Glutamatergic neuron (in vitro differentiated cells): ENCODE results near the gene PKHD1. TPM values are rescaled to one million over a fixed set of nuclear protein-coding genes. Genes with fewer than 3 reads are reported as not detected.

Experiments
- DNase-seq: peaks from one replicate; pipeline ENCODE4 v3.0.0; 2022
- H3K27ac Mint-ChIP-seq: one replicate; pipeline ENCODE4 v1.8.0; 2020; ENCODE audit warnings: mild to moderate bottlenecking, mixed read lengths, inconsistent platforms; ENCODE audit not compliant: unreplicated experiment
- H3K27me3 Mint-ChIP-seq: one replicate; pipeline ENCODE4 v1.8.0; 2020; ENCODE audit warnings: mild to moderate bottlenecking, moderate library complexity, mixed read lengths, inconsistent platforms; ENCODE audit not compliant: unreplicated experiment
- H3K36me3 Mint-ChIP-seq: one replicate; pipeline ENCODE4 v1.8.0; 2020; ENCODE audit warnings: mild to moderate bottlenecking, mixed read lengths, inconsistent platforms; ENCODE audit not compliant: unreplicated experiment
- H3K4me1 Mint-ChIP-seq: one replicate; pipeline ENCODE4 v1.8.0; 2020; ENCODE audit warnings: mild to moderate bottlenecking, low read depth, mixed read lengths, inconsistent platforms; ENCODE audit not compliant: unreplicated experiment
- H3K4me3 Mint-ChIP-seq: one replicate; pipeline ENCODE4 v1.8.0; 2020; ENCODE audit warnings: mild to moderate bottlenecking, mixed read lengths, inconsistent platforms; ENCODE audit not compliant: unreplicated experiment
- H3K9me3 Mint-ChIP-seq: one replicate; pipeline ENCODE4 v1.8.0; 2020; ENCODE audit warnings: mild to moderate bottlenecking, moderate library complexity, mixed read lengths, inconsistent platforms; ENCODE audit not compliant: unreplicated experiment
- total RNA-seq: library from RNA; stranded (reverse); fragmentation: NEBNext Ultra II Directional; extraction: Animal tissue kit (Norgen Biotek cat#: 25700); gene quantifications from one replicate; pipeline ENCODE4 v1.2.1, GENCODE V29; 2021; ENCODE audit not compliant: unreplicated experiment
- TF ChIP-seq, protein P1 (sequence below): fragments of 200-600 bp; sonication (generic); IDR thresholded peaks from one replicate; pipeline ENCODE4 v1.5.0; 2021; ENCODE audit not compliant: partially characterized antibody, unreplicated experiment

PKHD1 gene
- total RNA-seq, 1 donor from 2014 or later, result 0.02 TPM

GRCh38 chr6:51812231-51812630 is 275.2 kb downstream of the PKHD1 start:
- Mint-ChIP-seq H3K27me3 (no peaks in the 10 kb centered on the region), H3K4me3 (no peak overlapping the region), H3K9me3 (no peaks in the 10 kb centered on the region), H3K36me3 (no peaks in the 10 kb centered on the region), H3K27ac (no peak overlapping the region), H3K4me1 (no peaks in the 10 kb centered on the region)
- DNase-seq, result no peak
- TF ChIP-seq, protein P1, sequence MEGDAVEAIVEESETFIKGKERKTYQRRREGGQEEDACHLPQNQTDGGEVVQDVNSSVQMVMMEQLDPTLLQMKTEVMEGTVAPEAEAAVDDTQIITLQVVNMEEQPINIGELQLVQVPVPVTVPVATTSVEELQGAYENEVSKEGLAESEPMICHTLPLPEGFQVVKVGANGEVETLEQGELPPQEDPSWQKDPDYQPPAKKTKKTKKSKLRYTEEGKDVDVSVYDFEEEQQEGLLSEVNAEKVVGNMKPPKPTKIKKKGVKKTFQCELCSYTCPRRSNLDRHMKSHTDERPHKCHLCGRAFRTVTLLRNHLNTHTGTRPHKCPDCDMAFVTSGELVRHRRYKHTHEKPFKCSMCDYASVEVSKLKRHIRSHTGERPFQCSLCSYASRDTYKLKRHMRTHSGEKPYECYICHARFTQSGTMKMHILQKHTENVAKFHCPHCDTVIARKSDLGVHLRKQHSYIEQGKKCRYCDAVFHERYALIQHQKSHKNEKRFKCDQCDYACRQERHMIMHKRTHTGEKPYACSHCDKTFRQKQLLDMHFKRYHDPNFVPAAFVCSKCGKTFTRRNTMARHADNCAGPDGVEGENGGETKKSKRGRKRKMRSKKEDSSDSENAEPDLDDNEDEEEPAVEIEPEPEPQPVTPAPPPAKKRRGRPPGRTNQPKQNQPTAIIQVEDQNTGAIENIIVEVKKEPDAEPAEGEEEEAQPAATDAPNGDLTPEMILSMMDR, result no peak

GRCh38 chr6:51805517-51805916 is 281.9 kb downstream of the PKHD1 start:
- no peak for DNase-seq
- no peaks in the 10 kb centered on the region for H3K36me3 Mint-ChIP-seq
- H3K27ac Mint-ChIP-seq, result no peak overlapping the region
- peaks cover 2% of the 10 kb centered on the region for H3K9me3 Mint-ChIP-seq
- H3K4me3 Mint-ChIP-seq, result no peak overlapping the region
- peaks cover 2% of the 10 kb centered on the region for H3K27me3 Mint-ChIP-seq
- TF ChIP-seq, protein P1, result no peak
- peaks cover 7% of the 10 kb centered on the region for H3K4me1 Mint-ChIP-seq

- Mint-ChIP-seq H3K36me3 (peaks cover 5% of the 10 kb centered on the region), H3K27me3 (peaks cover 2% of the 10 kb centered on the region), H3K4me3 (no peak overlapping the region), H3K9me3 (peaks cover 4% of the 10 kb centered on the region), H3K27ac (peak overlapping the region; percentile 71), H3K4me1 (peaks cover 12% of the 10 kb centered on the region)
- TF ChIP-seq, protein P1, result no peak
- DNase-seq, result no peak
Measured at GRCh38 chr6:51800603-51801002, 286.8 kb downstream of the PKHD1 start.

- no peak for DNase-seq
Measured at GRCh38 chr6:51793393-51793792, 294.0 kb downstream of the PKHD1 start.

DNA sequence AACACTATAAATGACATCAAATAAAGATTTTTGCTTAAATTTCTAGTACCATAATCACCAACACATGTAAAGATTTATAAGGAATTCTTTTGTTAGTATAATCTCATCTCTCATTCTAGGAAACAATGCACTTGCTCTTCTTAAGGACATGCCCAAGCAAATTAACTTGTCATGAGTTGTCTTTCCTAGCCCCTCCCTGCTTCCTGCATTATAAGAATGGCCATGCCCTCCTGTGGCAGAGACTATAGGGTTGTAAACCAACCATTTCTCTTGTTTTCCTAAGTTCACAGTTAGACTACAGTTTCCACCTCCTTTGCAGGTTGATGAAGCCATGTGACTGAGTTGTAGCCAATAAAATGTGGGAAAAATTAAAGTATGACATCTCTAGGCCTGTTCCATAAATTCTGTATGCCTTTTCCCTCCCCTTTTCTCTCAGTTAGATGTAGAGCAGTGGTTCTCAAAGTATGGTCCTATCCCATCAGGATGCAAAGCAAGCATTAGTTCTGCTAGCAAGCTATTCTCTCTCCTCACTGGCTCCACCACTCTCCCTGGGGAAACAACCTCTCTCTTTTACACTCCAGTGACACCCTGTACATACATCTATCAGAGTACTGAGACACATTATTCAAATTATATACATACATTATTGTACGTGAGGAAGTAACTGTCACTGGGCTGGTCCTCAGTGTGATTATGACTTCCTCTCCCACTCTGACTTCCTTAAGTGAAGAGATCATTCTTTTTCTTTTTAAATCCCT is 295.0 kb downstream of the PKHD1 start:
- H3K27me3 Mint-ChIP-seq, result no peaks in the 10 kb centered on the region
- no peaks in the 10 kb centered on the region for H3K36me3 Mint-ChIP-seq
- no peak for DNase-seq
- peaks cover 2% of the 10 kb centered on the region for H3K9me3 Mint-ChIP-seq
- no peaks in the 10 kb centered on the region for H3K4me1 Mint-ChIP-seq
- no peak overlapping the region for H3K4me3 Mint-ChIP-seq
- H3K27ac Mint-ChIP-seq, result no peak overlapping the region
- TF ChIP-seq, protein P1, result no peak

More at GRCh38 chr6:51793393-51793792, 294.0 kb downstream of the PKHD1 start:
- Mint-ChIP-seq H3K4me1 (no peaks in the 10 kb centered on the region), H3K27me3 (no peaks in the 10 kb centered on the region), H3K36me3 (peaks cover 3% of the 10 kb centered on the region), H3K9me3 (peaks cover 2% of the 10 kb centered on the region), H3K27ac (no peak overlapping the region), H3K4me3 (no peak overlapping the region)
- TF ChIP-seq, protein P1, result no peak
